Endodermal cell (in vitro differentiated cells): ENCODE results near the gene CHST11. TPM values are rescaled to one million over a fixed set of nuclear protein-coding genes. Genes with fewer than 3 reads are reported as not detected.

Experiments used
- DNase-seq: peaks from one replicate; pipeline ENCODE4 v3.0.0-alpha.2; 2017
- H3K27ac ChIP-seq: 2 replicates; pipeline ENCODE4 v1.5.1; 2013; ENCODE audit warnings: mild to moderate bottlenecking, low read depth, low read length, moderate library complexity
- H3K27me3 ChIP-seq: 2 replicates; pipeline ENCODE4 v1.6.1; 2013; ENCODE audit warnings: mild to moderate bottlenecking, low read length, moderate library complexity; ENCODE audit not compliant: insufficient read depth, control insufficient read depth, poor library complexity, severe bottlenecking
- H3K36me3 ChIP-seq: 2 replicates; pipeline ENCODE4 v1.7.0; 2013; ENCODE audit warnings: mild to moderate bottlenecking, low read length, moderate library complexity; ENCODE audit not compliant: control insufficient read depth, insufficient read depth
- H3K4me1 ChIP-seq: one replicate; pipeline ENCODE4 v1.7.0; 2013; ENCODE audit warnings: low read length; ENCODE audit not compliant: control insufficient read depth, insufficient read depth
- H3K4me3 ChIP-seq: 2 replicates; pipeline ENCODE4 v1.5.1; 2013; ENCODE audit warnings: mild to moderate bottlenecking, low read length, moderate library complexity
- H3K9ac ChIP-seq: 2 replicates; pipeline ENCODE4 v1.6.1; 2013; ENCODE audit warnings: mild to moderate bottlenecking, low read length, moderate library complexity; ENCODE audit not compliant: poor library complexity, severe bottlenecking; ENCODE audit errors: extremely low read depth
- H3K9me3 ChIP-seq: 2 replicates; pipeline ENCODE4 v1.6.1; 2013; ENCODE audit warnings: mild to moderate bottlenecking, low read length, moderate library complexity; ENCODE audit not compliant: control insufficient read depth
- H3K27ac Mint-ChIP-seq: 2 replicates; pipeline ENCODE4 v1.8.0; 2020; ENCODE audit warnings: mixed read lengths
- H3K27me3 Mint-ChIP-seq: 2 replicates; pipeline ENCODE4 v1.8.0; 2021; ENCODE audit warnings: mild to moderate bottlenecking, mixed read lengths; ENCODE audit not compliant: insufficient read depth
- H3K36me3 Mint-ChIP-seq: 2 replicates; pipeline ENCODE4 v1.8.0; 2020; ENCODE audit warnings: low read depth, mixed read lengths
- H3K4me1 Mint-ChIP-seq: 2 replicates; pipeline ENCODE4 v1.8.0; 2020; ENCODE audit warnings: mixed read lengths
- H3K4me3 Mint-ChIP-seq: 2 replicates; pipeline ENCODE4 v1.8.0; 2020; ENCODE audit warnings: mild to moderate bottlenecking, moderate library complexity, mixed read lengths
- H3K9me3 Mint-ChIP-seq: 2 replicates; pipeline ENCODE4 v1.8.0; 2020; ENCODE audit warnings: mild to moderate bottlenecking, mixed read lengths
- CTCF ChIP-seq: fragments of 200-600 bp; sonication (generic); conservative IDR thresholded peaks from 2 replicates; pipeline ENCODE4 v1.5.0; 2021; ENCODE audit warnings: antibody characterized with exemption, mild to moderate bottlenecking
- WGBS, 2 experiments: methylation state at CpG; one replicate each; pipeline versions ENCODE4 v1.1.5 to v1.1.7; 2013; ENCODE audit warnings: missing lambda C conversion rate in 2 of 2, mixed read lengths in 1 of 2; ENCODE audit not compliant: insufficient coverage in 1 of 2, insufficient read length in 1 of 2; 5-methylcytosine and 5-hydroxymethylcytosine counted together
- total RNA-seq, 2 donors: library from RNA; stranded (reverse); fragmentation: NEBNext Ultra II Directional in 1 of 2; extraction: Animal tissue kit (Norgen Biotek cat#: 25700) in 1 of 2; gene quantifications; 2 replicates in 1 of 2; 3 replicates in 1 of 2; pipeline ENCODE4 v1.2.1, GENCODE V29; 2021

CHST11 gene
- total RNA-seq, 2 donors from 2014 or later: 30.7 to 36.2 TPM

GRCh38 chr12:104576187-104576778 is 119.5 kb downstream of the CHST11 start:
- TF ChIP-seq CTCF: no peak
- Histone ChIP-seq H3K9me3 (no peaks in the 10 kb centered on the region), H3K27ac (no peak overlapping the region), H3K4me1 (peaks cover 29% of the 10 kb centered on the region), H3K36me3 (no peaks in the 10 kb centered on the region), H3K9ac (no peak overlapping the region), H3K27me3 (no peaks in the 10 kb centered on the region), H3K4me3 (no peak overlapping the region)
- no peak overlapping the region for H3K27ac Mint-ChIP-seq
- H3K4me1 Mint-ChIP-seq: peaks cover 43% of the 10 kb centered on the region
- H3K36me3 Mint-ChIP-seq: peaks cover 8% of the 10 kb centered on the region
- 94 to 98% methylated on average over 5 to 6 of the region's 6 CpGs for WGBS, 2 experiments
- peaks cover 3% of the 10 kb centered on the region for H3K9me3 Mint-ChIP-seq
- H3K4me3 Mint-ChIP-seq: no peak overlapping the region
- H3K27me3 Mint-ChIP-seq: no peaks in the 10 kb centered on the region
- no peak for DNase-seq

GRCh38 chr12:104576980-104577580 is 120.3 kb downstream of the CHST11 start:
- H3K4me1 ChIP-seq: peaks cover 35% of the 10 kb centered on the region
- no peaks in the 10 kb centered on the region for H3K9me3 ChIP-seq
- no peaks in the 10 kb centered on the region for H3K27me3 ChIP-seq
- TF ChIP-seq CTCF: no peak
- H3K9ac ChIP-seq: no peak overlapping the region
- DNase-seq: no peak
- H3K27ac ChIP-seq: no peak overlapping the region
- H3K36me3 Mint-ChIP-seq: peaks cover 8% of the 10 kb centered on the region
- 81 to 100% methylated on average over 1 to 4 of the region's 6 CpGs for WGBS, 2 experiments
- peaks cover 3% of the 10 kb centered on the region for H3K9me3 Mint-ChIP-seq
- H3K4me3 ChIP-seq: no peak overlapping the region
- H3K4me1 Mint-ChIP-seq: peaks cover 50% of the 10 kb centered on the region
- H3K36me3 ChIP-seq: no peaks in the 10 kb centered on the region
- no peaks in the 10 kb centered on the region for H3K27me3 Mint-ChIP-seq
- peak overlapping the region; percentile 95 for H3K27ac Mint-ChIP-seq
- H3K4me3 Mint-ChIP-seq: no peak overlapping the region

GRCh38 chr12:104577581-104577981 is 120.8 kb downstream of the CHST11 start:
- Mint-ChIP-seq H3K4me3 (no peak overlapping the region), H3K27ac (peak overlapping the region; percentile 95), H3K36me3 (peaks cover 8% of the 10 kb centered on the region), H3K9me3 (peaks cover 3% of the 10 kb centered on the region), H3K27me3 (no peaks in the 10 kb centered on the region), H3K4me1 (peaks cover 55% of the 10 kb centered on the region)
- Histone ChIP-seq H3K4me3 (no peak overlapping the region), H3K27ac (no peak overlapping the region), H3K9me3 (no peaks in the 10 kb centered on the region), H3K36me3 (no peaks in the 10 kb centered on the region), H3K27me3 (no peaks in the 10 kb centered on the region), H3K9ac (no peak overlapping the region), H3K4me1 (peaks cover 39% of the 10 kb centered on the region)
- whole genome bisulfite sequencing, 2 experiments: 89 to 94% methylated on average over 5 to 6 of the region's 6 CpGs
- DNase-seq: no peak
- no peak for TF ChIP-seq CTCF
